ENCODE measurements around the gene ARMC2. TPM values are rescaled to one million over a fixed set of nuclear protein-coding genes. Genes with fewer than 3 reads are reported as not detected.

The ARMC2 gene
- total and polyA plus RNA-seq, 8 donors, result 1.4 to 4.1 (median 2.4) TPM

- Histone ChIP-seq H3K4me3 (no peak overlapping the region), H3K27ac (no peak overlapping the region), H3K9me3 (no peaks in the 10 kb centered on the region), H3K36me3 (no peaks in the 10 kb centered on the region), H3K4me1 (peaks cover 17 to 26% (median 22%) of the 10 kb centered on the region in 3 donors), H3K27me3 (no peaks in the 10 kb centered on the region)
- DNase-seq, result no peak
- intact Hi-C loops (cut with DNase I), result no loop called here
- WGBS, 2 donors, result 75 to 79% methylated on average over 6 of the region's 6 CpGs
- FAIRE-seq, result no peak
- no peak for TF ChIP-seq CTCF (IDR thresholded peaks at IDR 0.05)
- ATAC-seq, result no peak
Observed at GRCh38 chr6:108800427-108800864, 47.8 kb upstream of the ARMC2 start.

DNA sequence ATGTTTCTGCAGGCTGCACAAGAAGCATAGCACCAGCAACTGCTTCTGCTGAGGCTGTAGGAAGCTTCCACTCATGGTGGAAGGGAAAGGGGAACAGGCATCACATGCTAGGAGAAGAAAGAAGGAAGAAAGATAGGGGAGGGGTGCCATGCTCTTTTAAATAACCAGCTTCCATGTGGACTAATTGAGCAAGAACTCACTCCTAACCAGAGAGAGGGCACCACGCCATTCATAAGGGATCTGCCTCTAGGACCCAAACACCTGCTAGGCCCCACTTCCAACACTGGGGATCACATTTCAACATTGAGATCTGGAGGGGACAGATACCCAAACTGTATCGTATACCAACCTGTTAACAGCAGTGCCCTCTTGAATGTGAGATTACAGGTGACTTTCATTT, 46.9 kb upstream of the ARMC2 start:
- ATAC-seq (peak in 1 of 4 donors; percentile 13), DNase-seq (no peak)
- H3K4me1 ChIP-seq, result peaks cover 11 to 24% (median 22%) of the 10 kb centered on the region in 3 donors

GRCh38 chr6:108803982-108804490, 44.2 kb upstream of the ARMC2 start:
- H3K9me3 ChIP-seq, result no peaks in the 10 kb centered on the region
- H3K4me3 ChIP-seq, result no peak overlapping the region
- ATAC-seq (no peak), FAIRE-seq (no peak), DNase-seq (no peak)
- intact Hi-C loops (cut with DNase I), result no loop called here
- no peaks in the 10 kb centered on the region for H3K36me3 ChIP-seq
- H3K27me3 ChIP-seq, result no peaks in the 10 kb centered on the region
- H3K4me1 ChIP-seq, result peaks cover 0 to 8% (median 0%) of the 10 kb centered on the region in 3 donors
- no peak for TF ChIP-seq CTCF (IDR thresholded peaks at IDR 0.05)
- WGBS, 2 donors, result 44 to 82% methylated on average over 6 of the region's 6 CpGs
- H3K27ac ChIP-seq, result no peak overlapping the region

More for the DNA sequence above, 46.9 kb upstream of the ARMC2 start:
- Histone ChIP-seq H3K9me3 (no peaks in the 10 kb centered on the region), H3K4me3 (no peak overlapping the region), H3K36me3 (no peaks in the 10 kb centered on the region), H3K27ac (no peak overlapping the region), H3K27me3 (no peaks in the 10 kb centered on the region)
- FAIRE-seq, result no peak
- intact Hi-C loops (cut with DNase I), result no loop called here
- WGBS, 2 donors, result 73 to 75% methylated on average over 2 of the region's 2 CpGs
- TF ChIP-seq CTCF (IDR thresholded peaks at IDR 0.05), result no peak

DNA sequence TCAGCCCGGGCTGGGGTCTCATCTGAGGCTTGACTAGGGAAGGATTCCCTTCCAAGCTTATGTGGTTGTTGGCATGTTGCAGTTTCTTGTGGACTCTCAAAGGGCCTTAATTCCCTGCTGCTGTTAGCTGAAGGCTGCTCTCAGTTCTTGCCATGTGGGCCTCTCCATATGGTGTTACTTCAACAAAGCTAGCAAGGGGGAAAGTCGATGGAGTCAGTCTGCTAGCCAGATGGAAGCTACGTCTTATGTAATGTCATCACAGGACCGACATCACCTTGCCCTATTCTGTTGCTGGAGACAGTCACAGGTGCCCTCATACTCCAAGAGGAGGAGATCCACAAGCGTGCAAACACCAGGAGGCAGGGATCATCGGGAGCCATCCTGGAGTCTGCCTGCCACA, 43.3 kb upstream of the ARMC2 start:
- FAIRE-seq (no peak), ATAC-seq (no peak), DNase-seq (no peak)
- intact Hi-C loops (cut with DNase I), result no loop called here
- Histone ChIP-seq H3K4me3 (no peak overlapping the region), H3K27me3 (no peaks in the 10 kb centered on the region), H3K4me1 (peaks cover 0 to 9% (median under 1%) of the 10 kb centered on the region in 3 donors), H3K9me3 (no peaks in the 10 kb centered on the region), H3K36me3 (no peaks in the 10 kb centered on the region), H3K27ac (no peak overlapping the region)
- no peak for TF ChIP-seq CTCF (IDR thresholded peaks at IDR 0.05)
- WGBS, 2 donors, result 95 to 97% methylated on average over 6 of the region's 6 CpGs

DNA sequence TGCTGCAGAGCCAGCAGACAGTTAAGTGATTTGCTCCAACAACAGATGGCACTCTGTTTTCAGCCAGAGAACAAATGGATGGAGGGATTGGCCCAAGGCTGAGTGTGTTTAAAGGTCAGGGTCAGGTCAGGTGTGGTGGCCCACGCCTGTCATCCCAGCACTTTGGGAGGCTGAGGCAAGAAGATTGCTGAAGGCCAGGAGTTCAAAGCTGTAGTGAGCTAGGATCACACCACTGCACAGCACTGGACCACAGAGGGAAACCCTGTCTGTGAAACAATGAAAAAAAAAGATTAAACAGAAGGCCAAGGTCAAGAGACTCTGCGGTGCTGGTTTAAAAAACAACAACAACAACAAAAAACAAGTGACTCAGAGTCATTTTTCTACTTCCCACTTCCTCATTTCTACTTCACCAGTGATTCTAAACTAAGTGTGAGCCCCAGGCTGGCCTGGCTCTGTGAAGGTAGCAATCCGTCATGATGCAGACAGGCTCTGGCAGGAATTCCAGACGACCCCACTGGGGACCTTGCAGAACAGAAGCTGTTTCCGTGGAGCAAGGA, 42.5 kb upstream of the ARMC2 start:
- FAIRE-seq (no peak), DNase-seq (no peak), ATAC-seq (peak in 3 of 4 donors; percentile 16 to 49 (median 38))
- H3K27me3 ChIP-seq, result no peaks in the 10 kb centered on the region
- peaks cover 0 to 16% (median 8%) of the 10 kb centered on the region in 3 donors for H3K4me1 ChIP-seq
- no peak for TF ChIP-seq CTCF (IDR thresholded peaks at IDR 0.05)
- no peak overlapping the region for H3K4me3 ChIP-seq
- 29 to 35% methylated on average over 5 of the region's 5 CpGs for WGBS, 2 donors
- intact Hi-C loops (cut with DNase I), result no loop called here
- H3K27ac ChIP-seq, result peak overlapping the region in 2 of 4 donors; percentile 34 to 50
- H3K36me3 ChIP-seq, result no peaks in the 10 kb centered on the region
- no peaks in the 10 kb centered on the region for H3K9me3 ChIP-seq
